Measurements from ENCODE around the gene SMAD6.

DNA sequence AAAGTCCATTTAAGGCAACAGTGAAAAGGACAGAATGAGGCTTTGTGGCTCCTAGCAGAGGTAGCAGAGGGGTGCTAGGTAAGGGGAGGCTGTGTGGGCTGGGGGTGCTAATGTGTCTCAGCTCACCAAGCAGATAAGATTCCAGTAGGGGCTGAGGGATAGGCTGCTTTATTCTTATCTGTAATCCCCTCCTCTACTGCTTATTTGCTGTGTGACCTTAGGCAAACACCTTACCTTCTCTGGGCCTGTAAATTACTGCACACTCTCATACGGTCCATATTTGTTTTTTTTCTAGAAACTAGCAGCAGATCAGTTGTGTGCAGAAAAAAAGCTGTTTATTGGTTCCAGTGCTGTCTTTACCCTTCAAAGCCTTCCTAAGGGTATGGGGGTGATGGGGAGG is 52.8 kb downstream of the SMAD6 start:
- TF ChIP-seq EZH2phosphoT487 (IDR thresholded peaks at IDR 0.05; ENCODE audit: borderline replicate concordance, low read length), result no peak
- TF ChIP-seq, protein P1, sequence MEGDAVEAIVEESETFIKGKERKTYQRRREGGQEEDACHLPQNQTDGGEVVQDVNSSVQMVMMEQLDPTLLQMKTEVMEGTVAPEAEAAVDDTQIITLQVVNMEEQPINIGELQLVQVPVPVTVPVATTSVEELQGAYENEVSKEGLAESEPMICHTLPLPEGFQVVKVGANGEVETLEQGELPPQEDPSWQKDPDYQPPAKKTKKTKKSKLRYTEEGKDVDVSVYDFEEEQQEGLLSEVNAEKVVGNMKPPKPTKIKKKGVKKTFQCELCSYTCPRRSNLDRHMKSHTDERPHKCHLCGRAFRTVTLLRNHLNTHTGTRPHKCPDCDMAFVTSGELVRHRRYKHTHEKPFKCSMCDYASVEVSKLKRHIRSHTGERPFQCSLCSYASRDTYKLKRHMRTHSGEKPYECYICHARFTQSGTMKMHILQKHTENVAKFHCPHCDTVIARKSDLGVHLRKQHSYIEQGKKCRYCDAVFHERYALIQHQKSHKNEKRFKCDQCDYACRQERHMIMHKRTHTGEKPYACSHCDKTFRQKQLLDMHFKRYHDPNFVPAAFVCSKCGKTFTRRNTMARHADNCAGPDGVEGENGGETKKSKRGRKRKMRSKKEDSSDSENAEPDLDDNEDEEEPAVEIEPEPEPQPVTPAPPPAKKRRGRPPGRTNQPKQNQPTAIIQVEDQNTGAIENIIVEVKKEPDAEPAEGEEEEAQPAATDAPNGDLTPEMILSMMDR (IDR thresholded peaks at IDR 0.05; ENCODE audit: low read depth, low read length, poor library complexity, severe bottlenecking), result no peak

Measured in DOHH2 (cell line).